ENCODE results near the gene GPR39. TPM values are rescaled to one million over a fixed set of nuclear protein-coding genes. Genes with fewer than 3 reads are reported as not detected.

Gene GPR39
- total RNA-seq, 1 experiment from 2014 or later: 0.50 TPM

- H3K9me3 Mint-ChIP-seq: no peaks in the 10 kb centered on the region
- no peak overlapping the region for H4K5ac ChIP-seq (ENCODE audit: insufficient read length, low read depth, low read length)
- TF ChIP-seq, protein P1, sequence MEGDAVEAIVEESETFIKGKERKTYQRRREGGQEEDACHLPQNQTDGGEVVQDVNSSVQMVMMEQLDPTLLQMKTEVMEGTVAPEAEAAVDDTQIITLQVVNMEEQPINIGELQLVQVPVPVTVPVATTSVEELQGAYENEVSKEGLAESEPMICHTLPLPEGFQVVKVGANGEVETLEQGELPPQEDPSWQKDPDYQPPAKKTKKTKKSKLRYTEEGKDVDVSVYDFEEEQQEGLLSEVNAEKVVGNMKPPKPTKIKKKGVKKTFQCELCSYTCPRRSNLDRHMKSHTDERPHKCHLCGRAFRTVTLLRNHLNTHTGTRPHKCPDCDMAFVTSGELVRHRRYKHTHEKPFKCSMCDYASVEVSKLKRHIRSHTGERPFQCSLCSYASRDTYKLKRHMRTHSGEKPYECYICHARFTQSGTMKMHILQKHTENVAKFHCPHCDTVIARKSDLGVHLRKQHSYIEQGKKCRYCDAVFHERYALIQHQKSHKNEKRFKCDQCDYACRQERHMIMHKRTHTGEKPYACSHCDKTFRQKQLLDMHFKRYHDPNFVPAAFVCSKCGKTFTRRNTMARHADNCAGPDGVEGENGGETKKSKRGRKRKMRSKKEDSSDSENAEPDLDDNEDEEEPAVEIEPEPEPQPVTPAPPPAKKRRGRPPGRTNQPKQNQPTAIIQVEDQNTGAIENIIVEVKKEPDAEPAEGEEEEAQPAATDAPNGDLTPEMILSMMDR (conservative IDR thresholded peaks at IDR 0.05): no peak
Observed at GRCh38 chr2:132488491-132488890, 71.9 kb downstream of the GPR39 start.

More at GRCh38 chr2:132488491-132488890, 71.9 kb downstream of the GPR39 start:
- Histone ChIP-seq H3K23me2 (ENCODE audit: insufficient read length, low read depth, low read length, poor library complexity, severe bottlenecking) (no peaks in the 10 kb centered on the region), H3K79me1 (ENCODE audit: insufficient read depth, low read depth, low read length, poor library complexity, severe bottlenecking) (no peaks in the 10 kb centered on the region), H3T11ph (ENCODE audit: low read length) (no peak overlapping the region), H3K4me2 (ENCODE audit: insufficient read depth, insufficient read length, low read length) (no peak overlapping the region), H3K23ac (ENCODE audit: insufficient read length, low read depth, low read length) (no peak overlapping the region), H2BK5ac (ENCODE audit: insufficient read length, low read length) (no peak overlapping the region), H3K4ac (ENCODE audit: low read depth, low read length) (no peak overlapping the region), H2AFZ (ENCODE audit: low read length) (no peak overlapping the region), H3K4me1 (ENCODE audit: insufficient read depth, low read length) (no peaks in the 10 kb centered on the region), H3K56ac (ENCODE audit: insufficient read length, low read depth, low read length) (no peak overlapping the region), H3K9me3 (ENCODE audit: control insufficient read depth, low read depth, low read length) (no peaks in the 10 kb centered on the region), H3K18ac (ENCODE audit: insufficient read length, low read depth, low read length) (no peak overlapping the region), H2BK20ac (ENCODE audit: low read depth, low read length, poor library complexity, severe bottlenecking) (no peak overlapping the region), H4K91ac (ENCODE audit: insufficient read length, low read depth, low read length) (no peak overlapping the region), H2BK15ac (ENCODE audit: low read depth, low read length) (no peak overlapping the region), H3K14ac (ENCODE audit: insufficient read depth, low read length) (no peak overlapping the region), H2AK5ac (ENCODE audit: insufficient read length, low read length) (no peak overlapping the region), H3K9ac (ENCODE audit: extremely low read depth, insufficient read length, low read length) (no peak overlapping the region), H2BK12ac (ENCODE audit: insufficient read length, low read depth, low read length) (no peak overlapping the region), H3K79me2 (ENCODE audit: insufficient read depth, low read length) (no peaks in the 10 kb centered on the region), H4K20me1 (ENCODE audit: control insufficient read depth, insufficient read depth, insufficient read length) (no peaks in the 10 kb centered on the region), H3K27ac (ENCODE audit: insufficient read length, low read depth, low read length) (no peak overlapping the region), H3K27me3 (ENCODE audit: insufficient read depth, low read length) (no peaks in the 10 kb centered on the region), H4K8ac (replicated peaks; ENCODE audit: insufficient read length, low read depth, low read length) (no peak overlapping the region), H2BK120ac (ENCODE audit: low read depth, low read length, poor library complexity, severe bottlenecking) (no peak overlapping the region)
- WGBS (ENCODE audit: extremely low coverage, insufficient read length, low lambda C conversion rate): no CpG with 5 or more reads among the region's 6 CpGs
- H3K27me3 Mint-ChIP-seq (ENCODE audit: low read depth): no peaks in the 10 kb centered on the region
- no peak overlapping the region for H3K4me3 Mint-ChIP-seq
- no peaks in the 10 kb centered on the region for H3K4me1 Mint-ChIP-seq
- no peak for DNase-seq
- H3K36me3 Mint-ChIP-seq (ENCODE audit: insufficient read depth in 1 of 3, low read depth in 3 of 3): 0 out of 7 replicates have a peak, but pooled peaks cover 0 to 1% (median 0%) of the 10 kb centered on the region in 3 experiments
- H3K27ac Mint-ChIP-seq: no peak overlapping the region

Data from H9 (cell line).